Neural progenitor cell (in vitro differentiated cells): ENCODE measurements around the gene DOCK4.

Experiments
- CTCF ChIP-seq: fragments of 200-600 bp; sonication (generic); IDR thresholded peaks from 2 replicates; pipeline ENCODE4 v1.5.1; 2017; ENCODE audit warnings: antibody characterized with exemption, mild to moderate bottlenecking
- EZH2 ChIP-seq: fragments of 200-600 bp; sonication (generic); IDR thresholded peaks from 2 replicates; pipeline ENCODE4 v1.6.1; 2017; ENCODE audit warnings: antibody characterized with exemption, mild to moderate bottlenecking, moderate library complexity

GRCh38 chr7:112154690-112155089, 51.5 kb downstream of the DOCK4 start:
- no peak for TF ChIP-seq CTCF
- TF ChIP-seq EZH2, result no peak
